Measurements from ENCODE around the gene RHBDD1.
A peak's percentile ranks its signal among the peaks of the same experiment; 100 is the strongest.

The RHBDD1 gene

DNA sequence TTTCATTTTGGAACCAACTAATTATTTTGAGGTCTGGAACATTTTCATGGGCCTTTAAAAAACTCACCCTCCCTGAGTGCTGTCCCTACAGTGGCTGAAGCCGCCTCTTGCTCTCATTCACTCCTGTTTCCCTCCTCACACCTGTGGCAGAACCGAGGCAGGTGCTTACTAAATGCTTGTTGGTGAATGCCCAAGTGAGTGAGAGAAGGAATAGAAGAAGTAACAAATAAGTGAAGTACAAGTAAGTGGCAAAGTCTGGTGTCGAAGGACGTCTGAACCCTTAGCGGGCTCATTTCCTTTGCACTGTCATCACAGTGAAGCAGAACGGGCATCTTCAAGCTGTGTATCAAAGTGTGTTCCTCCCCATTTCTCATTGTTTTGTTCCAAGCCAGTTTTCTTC, 135.2 kb downstream of the RHBDD1 start:
- TF ChIP-seq, protein P1, sequence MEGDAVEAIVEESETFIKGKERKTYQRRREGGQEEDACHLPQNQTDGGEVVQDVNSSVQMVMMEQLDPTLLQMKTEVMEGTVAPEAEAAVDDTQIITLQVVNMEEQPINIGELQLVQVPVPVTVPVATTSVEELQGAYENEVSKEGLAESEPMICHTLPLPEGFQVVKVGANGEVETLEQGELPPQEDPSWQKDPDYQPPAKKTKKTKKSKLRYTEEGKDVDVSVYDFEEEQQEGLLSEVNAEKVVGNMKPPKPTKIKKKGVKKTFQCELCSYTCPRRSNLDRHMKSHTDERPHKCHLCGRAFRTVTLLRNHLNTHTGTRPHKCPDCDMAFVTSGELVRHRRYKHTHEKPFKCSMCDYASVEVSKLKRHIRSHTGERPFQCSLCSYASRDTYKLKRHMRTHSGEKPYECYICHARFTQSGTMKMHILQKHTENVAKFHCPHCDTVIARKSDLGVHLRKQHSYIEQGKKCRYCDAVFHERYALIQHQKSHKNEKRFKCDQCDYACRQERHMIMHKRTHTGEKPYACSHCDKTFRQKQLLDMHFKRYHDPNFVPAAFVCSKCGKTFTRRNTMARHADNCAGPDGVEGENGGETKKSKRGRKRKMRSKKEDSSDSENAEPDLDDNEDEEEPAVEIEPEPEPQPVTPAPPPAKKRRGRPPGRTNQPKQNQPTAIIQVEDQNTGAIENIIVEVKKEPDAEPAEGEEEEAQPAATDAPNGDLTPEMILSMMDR (IDR thresholded peaks at IDR 0.05; ENCODE audit: poor library complexity, severe bottlenecking) = no peak
- Histone ChIP-seq H3K9me3 (ENCODE audit: severe bottlenecking) (no peaks in the 10 kb centered on the region), H3K4me3 (ENCODE audit: severe bottlenecking) (no peak overlapping the region), H3K27ac (ENCODE audit: poor library complexity, severe bottlenecking) (no peak overlapping the region), H3K4me1 (ENCODE audit: insufficient read depth, poor library complexity, severe bottlenecking) (no peaks in the 10 kb centered on the region), H3K27me3 (ENCODE audit: insufficient read depth, poor library complexity, severe bottlenecking) (no peaks in the 10 kb centered on the region), H3K36me3 (ENCODE audit: low read depth) (no peaks in the 10 kb centered on the region)
- ATAC-seq (ENCODE audit: low read depth) (no peak), DNase-seq (ENCODE audit: low spot score) (no peak)

DNA sequence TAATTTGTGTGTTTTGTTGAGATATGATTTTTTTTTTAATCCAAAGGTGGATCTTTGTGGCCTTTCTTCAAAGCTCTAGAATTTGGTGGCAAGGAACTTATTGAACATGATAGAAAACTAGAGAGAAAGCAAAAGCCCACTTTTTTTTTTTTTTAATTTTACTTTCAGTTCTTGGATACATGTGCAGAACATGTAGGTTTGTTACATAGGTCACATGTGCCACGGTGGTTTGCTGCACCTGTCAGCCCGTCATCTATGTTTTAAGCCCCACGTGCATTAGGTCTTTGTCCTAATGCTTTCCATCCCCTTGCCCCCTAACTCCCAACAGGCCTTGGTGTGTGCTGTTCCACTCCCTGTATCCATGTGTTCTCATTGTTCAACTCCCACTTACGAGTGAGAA, 135.9 kb downstream of the RHBDD1 start:
- DNase-seq (ENCODE audit: low spot score) (no peak), ATAC-seq (ENCODE audit: low read depth) (no peak)
- TF ChIP-seq, protein P1 (IDR thresholded peaks at IDR 0.05; ENCODE audit: poor library complexity, severe bottlenecking) = no peak
- H3K27me3 ChIP-seq (ENCODE audit: insufficient read depth, poor library complexity, severe bottlenecking) = no peaks in the 10 kb centered on the region
- H3K4me3 ChIP-seq (ENCODE audit: severe bottlenecking) = no peak overlapping the region
- no peaks in the 10 kb centered on the region for H3K4me1 ChIP-seq (ENCODE audit: insufficient read depth, poor library complexity, severe bottlenecking)
- no peak overlapping the region for H3K27ac ChIP-seq (ENCODE audit: poor library complexity, severe bottlenecking)
- no peaks in the 10 kb centered on the region for H3K36me3 ChIP-seq (ENCODE audit: low read depth)
- no peaks in the 10 kb centered on the region for H3K9me3 ChIP-seq (ENCODE audit: severe bottlenecking)

DNA sequence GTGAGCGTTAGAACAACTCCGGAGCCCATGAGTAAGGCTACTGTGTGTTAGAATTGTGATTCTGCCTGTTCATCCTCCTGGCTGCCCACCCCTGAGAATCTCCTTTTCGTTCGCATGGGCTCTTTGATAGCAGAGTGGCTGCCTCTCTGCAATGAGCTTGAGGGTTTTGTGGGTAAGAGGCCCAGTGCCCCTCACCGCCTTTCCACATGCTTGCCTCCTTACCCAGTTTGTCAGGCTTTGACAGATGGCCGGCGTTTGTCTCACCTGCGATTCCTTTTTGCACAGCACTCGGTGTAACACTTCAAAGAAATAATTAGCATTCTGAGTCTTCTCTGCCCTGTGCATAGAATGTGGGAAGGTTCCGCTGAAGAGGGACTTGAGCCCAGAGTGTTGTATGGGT, 138.0 kb downstream of the RHBDD1 start:
- Histone ChIP-seq H3K4me3 (ENCODE audit: severe bottlenecking) (no peak overlapping the region), H3K36me3 (ENCODE audit: low read depth) (no peaks in the 10 kb centered on the region), H3K27me3 (ENCODE audit: insufficient read depth, poor library complexity, severe bottlenecking) (no peaks in the 10 kb centered on the region), H3K27ac (ENCODE audit: poor library complexity, severe bottlenecking) (no peak overlapping the region), H3K4me1 (ENCODE audit: insufficient read depth, poor library complexity, severe bottlenecking) (peaks cover 13% of the 10 kb centered on the region), H3K9me3 (ENCODE audit: severe bottlenecking) (no peaks in the 10 kb centered on the region)
- TF ChIP-seq, protein P1 (IDR thresholded peaks at IDR 0.05; ENCODE audit: poor library complexity, severe bottlenecking) = no peak
- DNase-seq (ENCODE audit: low spot score) (no peak), ATAC-seq (ENCODE audit: low read depth) (no peak)

DNA sequence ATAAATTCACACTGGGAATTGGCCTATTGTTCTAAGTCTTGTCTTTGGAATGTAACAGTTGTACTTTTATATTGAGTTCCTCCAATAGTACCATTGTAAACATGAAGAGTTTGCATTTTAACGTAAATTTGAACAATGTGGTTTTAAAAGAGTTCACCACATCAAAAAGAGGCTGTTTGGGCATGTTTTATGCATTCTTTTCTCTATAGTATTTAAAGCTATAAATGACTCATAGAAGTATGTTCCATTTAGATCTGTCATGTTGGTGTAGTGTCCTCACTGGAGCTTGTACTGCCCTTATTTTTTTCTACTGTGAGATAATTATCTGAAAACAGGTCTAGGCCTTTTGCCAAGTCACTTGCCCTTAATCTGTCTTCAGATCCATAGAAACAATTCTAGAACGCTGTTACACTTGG, 141.9 kb downstream of the RHBDD1 start:
- Histone ChIP-seq H3K9me3 (ENCODE audit: severe bottlenecking) (no peaks in the 10 kb centered on the region), H3K27ac (ENCODE audit: poor library complexity, severe bottlenecking) (peak overlapping the region; percentile 30), H3K27me3 (ENCODE audit: insufficient read depth, poor library complexity, severe bottlenecking) (no peaks in the 10 kb centered on the region), H3K4me1 (ENCODE audit: insufficient read depth, poor library complexity, severe bottlenecking) (peaks cover 13% of the 10 kb centered on the region), H3K4me3 (ENCODE audit: severe bottlenecking) (no peak overlapping the region), H3K36me3 (ENCODE audit: low read depth) (no peaks in the 10 kb centered on the region)
- DNase-seq (ENCODE audit: low spot score) (no peak), ATAC-seq (ENCODE audit: low read depth) (peak; percentile 96)
- TF ChIP-seq, protein P1 (IDR thresholded peaks at IDR 0.05; ENCODE audit: poor library complexity, severe bottlenecking) = no peak

DNA sequence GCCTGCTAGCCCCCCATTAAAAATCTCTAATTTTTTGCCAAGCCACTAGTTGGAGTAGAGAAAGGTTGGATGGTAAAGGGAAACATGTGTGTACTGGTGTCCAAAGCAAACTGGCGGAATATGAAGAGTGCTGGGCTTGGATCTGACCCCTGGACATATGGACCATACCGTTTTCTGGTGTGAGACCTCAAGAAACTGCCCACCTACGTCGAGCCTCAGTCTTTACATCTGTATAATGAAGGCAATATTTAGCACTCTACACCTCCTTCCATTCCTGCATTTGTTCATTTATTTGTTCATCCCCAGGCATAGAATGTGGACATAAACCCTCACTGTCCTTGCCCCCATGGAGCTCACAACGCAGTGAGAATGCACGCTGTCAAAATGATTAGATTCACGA, 142.4 kb downstream of the RHBDD1 start:
- TF ChIP-seq, protein P1 (IDR thresholded peaks at IDR 0.05; ENCODE audit: poor library complexity, severe bottlenecking) = no peak
- Histone ChIP-seq H3K27me3 (ENCODE audit: insufficient read depth, poor library complexity, severe bottlenecking) (no peaks in the 10 kb centered on the region), H3K36me3 (ENCODE audit: low read depth) (no peaks in the 10 kb centered on the region), H3K9me3 (ENCODE audit: severe bottlenecking) (no peaks in the 10 kb centered on the region), H3K4me1 (ENCODE audit: insufficient read depth, poor library complexity, severe bottlenecking) (peaks cover 13% of the 10 kb centered on the region), H3K4me3 (ENCODE audit: severe bottlenecking) (no peak overlapping the region), H3K27ac (ENCODE audit: poor library complexity, severe bottlenecking) (no peak overlapping the region)
- ATAC-seq (ENCODE audit: low read depth) (no peak), DNase-seq (ENCODE audit: low spot score) (no peak)

Measured in RWPE2 (cell line).